ENCODE measurements around the gene IMMP2L. TPM values are rescaled to one million over a fixed set of nuclear protein-coding genes. Genes with fewer than 3 reads are reported as not detected.

The IMMP2L gene
- total RNA-seq, 1 experiment from 2014 or later: 8.8 TPM

GRCh38 chr7:111004310-111004901 lies 557.9 kb downstream of the IMMP2L start:
- ChIA-PET POLR2A (no interaction called here), CTCF (no interaction called here)
- intact Hi-C loops (cut with micrococcal nuclease; ENCODE audit: unreplicated experiment): no loop called here

DNA sequence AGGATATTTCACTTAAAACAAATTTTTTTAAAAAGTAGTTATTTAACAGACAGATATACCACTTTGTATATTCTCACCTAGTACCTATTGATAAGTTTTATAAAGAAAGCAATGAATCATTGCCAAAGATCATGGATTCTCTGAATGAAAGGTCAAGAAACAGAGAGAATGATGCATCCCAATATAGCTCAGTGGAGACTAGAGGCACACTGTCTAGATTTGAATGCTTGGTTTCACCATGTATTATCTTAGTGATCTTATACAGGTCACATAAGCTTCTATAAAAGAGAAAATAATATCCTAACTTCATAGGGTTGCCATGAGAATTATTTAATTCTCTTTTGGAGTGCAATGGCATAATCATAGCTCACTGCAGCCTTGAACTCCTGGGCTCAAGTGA lies 558.4 kb downstream of the IMMP2L start:
- DNase-seq (ENCODE audit: low read depth, low spot score) (no peak), ATAC-seq (no peak)
- ChIA-PET CTCF (no interaction called here), POLR2A (no interaction called here)
- in situ Hi-C loops (cut with HindIII; ENCODE audit: low pct_unique_long_range_greater_than_20kb, low sequenced_read_pairs): no loop called here
- BruUV-seq (replicated peaks): no TSS peak
- Histone ChIP-seq H3K36me3 (ENCODE audit: control insufficient read depth, insufficient read depth, low read length) (no peaks in the 10 kb centered on the region), H3K27ac (ENCODE audit: low read length) (no peak overlapping the region), H3K4me3 (ENCODE audit: low read depth in 2 of 2, low read length in 2 of 2) (no peak overlapping the region), H3K27me3 (ENCODE audit: control insufficient read depth, insufficient read depth, low read length) (no peaks in the 10 kb centered on the region), H3K9me3 (ENCODE audit: control insufficient read depth, insufficient read depth, low read depth, low read length) (no peaks in the 10 kb centered on the region), H3K4me1 (ENCODE audit: control insufficient read depth, insufficient read depth, low read length) (no peaks in the 10 kb centered on the region)
- TF ChIP-seq REST (IDR thresholded peaks at IDR 0.05; ENCODE audit: insufficient read depth in 1 of 2, low read depth in 2 of 2, low read length in 1 of 2) (no peak), SIN3A (IDR thresholded peaks at IDR 0.05; ENCODE audit: borderline replicate concordance, insufficient read depth, low read depth, low read length) (no peak)
- TF ChIP-seq, protein P1, sequence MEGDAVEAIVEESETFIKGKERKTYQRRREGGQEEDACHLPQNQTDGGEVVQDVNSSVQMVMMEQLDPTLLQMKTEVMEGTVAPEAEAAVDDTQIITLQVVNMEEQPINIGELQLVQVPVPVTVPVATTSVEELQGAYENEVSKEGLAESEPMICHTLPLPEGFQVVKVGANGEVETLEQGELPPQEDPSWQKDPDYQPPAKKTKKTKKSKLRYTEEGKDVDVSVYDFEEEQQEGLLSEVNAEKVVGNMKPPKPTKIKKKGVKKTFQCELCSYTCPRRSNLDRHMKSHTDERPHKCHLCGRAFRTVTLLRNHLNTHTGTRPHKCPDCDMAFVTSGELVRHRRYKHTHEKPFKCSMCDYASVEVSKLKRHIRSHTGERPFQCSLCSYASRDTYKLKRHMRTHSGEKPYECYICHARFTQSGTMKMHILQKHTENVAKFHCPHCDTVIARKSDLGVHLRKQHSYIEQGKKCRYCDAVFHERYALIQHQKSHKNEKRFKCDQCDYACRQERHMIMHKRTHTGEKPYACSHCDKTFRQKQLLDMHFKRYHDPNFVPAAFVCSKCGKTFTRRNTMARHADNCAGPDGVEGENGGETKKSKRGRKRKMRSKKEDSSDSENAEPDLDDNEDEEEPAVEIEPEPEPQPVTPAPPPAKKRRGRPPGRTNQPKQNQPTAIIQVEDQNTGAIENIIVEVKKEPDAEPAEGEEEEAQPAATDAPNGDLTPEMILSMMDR (IDR thresholded peaks at IDR 0.05): no peak
- intact Hi-C loops (cut with micrococcal nuclease; ENCODE audit: unreplicated experiment): no loop called here

More at GRCh38 chr7:111004310-111004901, 557.9 kb downstream of the IMMP2L start:
- Histone ChIP-seq H3K36me3 (ENCODE audit: control insufficient read depth, insufficient read depth, low read length) (no peaks in the 10 kb centered on the region), H3K4me3 (ENCODE audit: low read depth in 2 of 2, low read length in 2 of 2) (no peak overlapping the region), H3K27ac (ENCODE audit: low read length) (no peak overlapping the region), H3K27me3 (ENCODE audit: control insufficient read depth, insufficient read depth, low read length) (no peaks in the 10 kb centered on the region), H3K9me3 (ENCODE audit: control insufficient read depth, insufficient read depth, low read depth, low read length) (no peaks in the 10 kb centered on the region), H3K4me1 (ENCODE audit: control insufficient read depth, insufficient read depth, low read length) (no peaks in the 10 kb centered on the region)
- DNase-seq (ENCODE audit: low read depth, low spot score) (no peak), ATAC-seq (no peak)
- BruUV-seq (replicated peaks): no TSS peak
- in situ Hi-C loops (cut with HindIII; ENCODE audit: low pct_unique_long_range_greater_than_20kb, low sequenced_read_pairs): no loop called here
- TF ChIP-seq REST (IDR thresholded peaks at IDR 0.05; ENCODE audit: insufficient read depth in 1 of 2, low read depth in 2 of 2, low read length in 1 of 2): no peak
- TF ChIP-seq TCF7L2 (IDR thresholded peaks at IDR 0.05; ENCODE audit: low read depth, low read length): no peak
- TF ChIP-seq, protein P1 (IDR thresholded peaks at IDR 0.05): no peak
- TF ChIP-seq SIN3A (IDR thresholded peaks at IDR 0.05; ENCODE audit: borderline replicate concordance, insufficient read depth, low read depth, low read length): no peak
- TF ChIP-seq POLR2AphosphoS5 (IDR thresholded peaks at IDR 0.05; ENCODE audit: low read depth, low read length): no peak
